ENCODE results near the gene SENP7. TPM values are rescaled to one million over a fixed set of nuclear protein-coding genes. Genes with fewer than 3 reads are reported as not detected.

Gene SENP7
- total RNA-seq, 1 donor from 2014 or later = 33.6 TPM

- no peak for TF ChIP-seq CTCF (conservative IDR thresholded peaks at IDR 0.05)
- Mint-ChIP-seq H3K9me3 (no peaks in the 10 kb centered on the region), H3K27me3 (no peaks in the 10 kb centered on the region), H3K4me1 (ENCODE audit: unreplicated experiment) (no peaks in the 10 kb centered on the region), H3K36me3 (peaks cover 9% of the 10 kb centered on the region), H3K27ac (no peak overlapping the region), H3K4me3 (no peak overlapping the region)
- DNase-seq (ENCODE audit: extremely low spot score, unreplicated experiment) = no peak
These were observed 137.4 kb downstream of the SENP7 start for GRCh38 chr3:101375586-101375985.

- H3K9me3 Mint-ChIP-seq = peaks cover 2% of the 10 kb centered on the region
- no peak overlapping the region for H3K4me3 Mint-ChIP-seq
- H3K27ac Mint-ChIP-seq = no peak overlapping the region
- H3K36me3 Mint-ChIP-seq = peaks cover 31% of the 10 kb centered on the region
- no peaks in the 10 kb centered on the region for H3K27me3 Mint-ChIP-seq
- no peaks in the 10 kb centered on the region for H3K4me1 Mint-ChIP-seq (ENCODE audit: unreplicated experiment)
- TF ChIP-seq CTCF (conservative IDR thresholded peaks at IDR 0.05) = no peak
- DNase-seq (ENCODE audit: extremely low spot score, unreplicated experiment) = no peak
These were observed 150.6 kb downstream of the SENP7 start for GRCh38 chr3:101362406-101362805.

- Mint-ChIP-seq H3K9me3 (no peaks in the 10 kb centered on the region), H3K4me1 (ENCODE audit: unreplicated experiment) (no peaks in the 10 kb centered on the region), H3K27me3 (no peaks in the 10 kb centered on the region), H3K36me3 (peaks cover 10% of the 10 kb centered on the region), H3K4me3 (no peak overlapping the region), H3K27ac (no peak overlapping the region)
- DNase-seq (ENCODE audit: extremely low spot score, unreplicated experiment) = no peak
- TF ChIP-seq CTCF (conservative IDR thresholded peaks at IDR 0.05) = no peak
These were observed 161.2 kb downstream of the SENP7 start for GRCh38 chr3:101351829-101352228.

GRCh38 chr3:101340591-101340990 lies 172.4 kb downstream of the SENP7 start:
- Mint-ChIP-seq H3K27ac (no peak overlapping the region), H3K27me3 (no peaks in the 10 kb centered on the region), H3K4me1 (ENCODE audit: unreplicated experiment) (no peaks in the 10 kb centered on the region), H3K4me3 (no peak overlapping the region), H3K9me3 (no peaks in the 10 kb centered on the region), H3K36me3 (peaks cover 19% of the 10 kb centered on the region)
- TF ChIP-seq CTCF (conservative IDR thresholded peaks at IDR 0.05) = no peak
- no peak for DNase-seq (ENCODE audit: extremely low spot score, unreplicated experiment)

GRCh38 chr3:101333883-101334282 lies 179.1 kb downstream of the SENP7 start:
- no peak for DNase-seq (ENCODE audit: extremely low spot score, unreplicated experiment)
- Mint-ChIP-seq H3K27ac (no peak overlapping the region), H3K27me3 (no peaks in the 10 kb centered on the region), H3K4me3 (no peak overlapping the region), H3K36me3 (peaks cover 11% of the 10 kb centered on the region), H3K4me1 (ENCODE audit: unreplicated experiment) (no peaks in the 10 kb centered on the region), H3K9me3 (no peaks in the 10 kb centered on the region)
- no peak for TF ChIP-seq CTCF (conservative IDR thresholded peaks at IDR 0.05)
